ENCODE measurements around the gene PRKCB. TPM values are rescaled to one million over a fixed set of nuclear protein-coding genes. Genes with fewer than 3 reads are reported as not detected.
"Not testable (repeated sequence)": the region's sequence is repeated elsewhere in the genome, so short reads cannot be mapped to it uniquely, and the experiment has no call there.

The PRKCB gene
- polyA plus RNA-seq, 1 experiment = not detected

- H3K27me3 ChIP-seq (ENCODE audit: control insufficient read depth, insufficient read depth, low read length) = no peaks in the 10 kb centered on the region
- TF ChIP-seq CTCF (IDR thresholded peaks at IDR 0.05; ENCODE audit: low read depth, low read length) = no peak
- POLR2A ChIA-PET = no interaction called here
- H3K27ac ChIP-seq (ENCODE audit: low read depth, low read length) = no peak overlapping the region
- 0 out of 2 replicates have a peak, but pooled peaks cover 4% of the 10 kb centered on the region for H3K9me3 ChIP-seq (ENCODE audit: control insufficient read depth, insufficient read depth, low read length)
- no peak overlapping the region for H3K4me3 ChIP-seq (ENCODE audit: low read depth, low read length)
- DNase-seq (ENCODE audit: low read depth, low spot score) = no peak
- CTCF ChIA-PET = no interaction called here
Measured at GRCh38 chr16:24228514-24228913, 392.7 kb downstream of the PRKCB start.

GRCh38 chr16:24232936-24233335 lies 397.2 kb downstream of the PRKCB start:
- no peak for DNase-seq (ENCODE audit: low read depth, low spot score)
- ChIA-PET POLR2A (no interaction called here), CTCF (no interaction called here)
- Histone ChIP-seq H3K27me3 (ENCODE audit: control insufficient read depth, insufficient read depth, low read length) (no peaks in the 10 kb centered on the region), H3K4me3 (ENCODE audit: low read depth, low read length) (no peak overlapping the region), H3K9me3 (ENCODE audit: control insufficient read depth, insufficient read depth, low read length) (peaks cover 10% of the 10 kb centered on the region; the same call in 1 of the 2 replicates), H3K27ac (ENCODE audit: low read depth, low read length) (no peak overlapping the region)
- TF ChIP-seq CTCF (IDR thresholded peaks at IDR 0.05; ENCODE audit: low read depth, low read length) = no peak

GRCh38 chr16:24234737-24235136 lies 399.0 kb downstream of the PRKCB start:
- DNase-seq (ENCODE audit: low read depth, low spot score) = no peak
- H3K27ac ChIP-seq (ENCODE audit: low read depth, low read length) = no peak overlapping the region
- no peak overlapping the region for H3K4me3 ChIP-seq (ENCODE audit: low read depth, low read length)
- no peak for TF ChIP-seq CTCF (IDR thresholded peaks at IDR 0.05; ENCODE audit: low read depth, low read length)
- POLR2A ChIA-PET = no interaction called here
- peaks cover 7% of the 10 kb centered on the region; the same call in 1 of the 2 replicates for H3K9me3 ChIP-seq (ENCODE audit: control insufficient read depth, insufficient read depth, low read length)
- no peaks in the 10 kb centered on the region for H3K27me3 ChIP-seq (ENCODE audit: control insufficient read depth, insufficient read depth, low read length)
- CTCF ChIA-PET = no interaction called here

GRCh38 chr16:24235806-24236205 lies 400.0 kb downstream of the PRKCB start:
- CTCF ChIA-PET = no interaction called here
- H3K9me3 ChIP-seq (ENCODE audit: control insufficient read depth, insufficient read depth, low read length) = peaks cover 6% of the 10 kb centered on the region; the same call in 1 of the 2 replicates
- H3K27me3 ChIP-seq (ENCODE audit: control insufficient read depth, insufficient read depth, low read length) = no peaks in the 10 kb centered on the region
- no peak for TF ChIP-seq CTCF (IDR thresholded peaks at IDR 0.05; ENCODE audit: low read depth, low read length)
- DNase-seq (ENCODE audit: low read depth, low spot score) = no peak
- POLR2A ChIA-PET = no interaction called here
- H3K4me3 ChIP-seq (ENCODE audit: low read depth, low read length) = no peak overlapping the region
- H3K27ac ChIP-seq (ENCODE audit: low read depth, low read length) = no peak overlapping the region

GRCh38 chr16:24238846-24239245 lies 403.1 kb downstream of the PRKCB start:
- CTCF ChIA-PET; POLR2A ChIA-PET; H3K27me3 ChIP-seq (ENCODE audit: control insufficient read depth, insufficient read depth, low read length); H3K9me3 ChIP-seq (ENCODE audit: control insufficient read depth, insufficient read depth, low read length); H3K27ac ChIP-seq (ENCODE audit: low read depth, low read length); DNase-seq (ENCODE audit: low read depth, low spot score); H3K4me3 ChIP-seq (ENCODE audit: low read depth, low read length): not testable (repeated sequence)

Measured in AG04450 (cell line).